ENCODE data around the gene ARHGEF2.

The ARHGEF2 gene

GRCh38 chr1:155909894-155910293 is 68.5 kb downstream of the ARHGEF2 start:
- Histone ChIP-seq H3K4me1 (ENCODE audit: control insufficient read depth, insufficient read depth, low read length) (peaks cover 23% of the 10 kb centered on the region), H3K9ac (ENCODE audit: low read length) (peak overlapping the region; percentile 39), H3K27me3 (ENCODE audit: control insufficient read depth, insufficient read depth, low read length) (no peaks in the 10 kb centered on the region), H3K9me3 (ENCODE audit: control insufficient read depth, low read length) (no peaks in the 10 kb centered on the region), H3K4me3 (ENCODE audit: low read length) (no peak overlapping the region), H3K36me3 (ENCODE audit: control insufficient read depth, insufficient read depth, low read length) (no peaks in the 10 kb centered on the region)

GRCh38 chr1:155904261-155904660 is 74.1 kb downstream of the ARHGEF2 start:
- no peak overlapping the region for H3K9ac ChIP-seq (ENCODE audit: low read length)
- H3K9me3 ChIP-seq (ENCODE audit: control insufficient read depth, low read length) = no peaks in the 10 kb centered on the region
- no peak overlapping the region for H3K4me3 ChIP-seq (ENCODE audit: low read length)
- no peaks in the 10 kb centered on the region for H3K36me3 ChIP-seq (ENCODE audit: control insufficient read depth, insufficient read depth, low read length)
- no peaks in the 10 kb centered on the region for H3K27me3 ChIP-seq (ENCODE audit: control insufficient read depth, insufficient read depth, low read length)
- peaks cover under 1% of the 10 kb centered on the region for H3K4me1 ChIP-seq (ENCODE audit: control insufficient read depth, insufficient read depth, low read length)

- Histone ChIP-seq H3K27me3 (ENCODE audit: control insufficient read depth, insufficient read depth, low read length) (no peaks in the 10 kb centered on the region), H3K9me3 (ENCODE audit: control insufficient read depth, low read length) (no peaks in the 10 kb centered on the region), H3K4me1 (ENCODE audit: control insufficient read depth, insufficient read depth, low read length) (no peaks in the 10 kb centered on the region), H3K4me3 (ENCODE audit: low read length) (no peak overlapping the region), H3K36me3 (ENCODE audit: control insufficient read depth, insufficient read depth, low read length) (no peaks in the 10 kb centered on the region), H3K9ac (ENCODE audit: low read length) (no peak overlapping the region)
These were observed 78.2 kb downstream of the ARHGEF2 start for GRCh38 chr1:155900161-155900560.

GRCh38 chr1:155899683-155900082 is 78.7 kb downstream of the ARHGEF2 start:
- Histone ChIP-seq H3K36me3 (ENCODE audit: control insufficient read depth, insufficient read depth, low read length) (no peaks in the 10 kb centered on the region), H3K4me3 (ENCODE audit: low read length) (no peak overlapping the region), H3K9me3 (ENCODE audit: control insufficient read depth, low read length) (no peaks in the 10 kb centered on the region), H3K9ac (ENCODE audit: low read length) (no peak overlapping the region), H3K4me1 (ENCODE audit: control insufficient read depth, insufficient read depth, low read length) (no peaks in the 10 kb centered on the region), H3K27me3 (ENCODE audit: control insufficient read depth, insufficient read depth, low read length) (no peaks in the 10 kb centered on the region)

- H3K4me3 ChIP-seq (ENCODE audit: low read length) = no peak overlapping the region
- H3K9ac ChIP-seq (ENCODE audit: low read length) = no peak overlapping the region
- H3K4me1 ChIP-seq (ENCODE audit: control insufficient read depth, insufficient read depth, low read length) = no peaks in the 10 kb centered on the region
These were observed 79.5 kb downstream of the ARHGEF2 start for GRCh38 chr1:155898888-155899287.

GRCh38 chr1:155897746-155898145 is 80.6 kb downstream of the ARHGEF2 start:
- Histone ChIP-seq H3K36me3 (ENCODE audit: control insufficient read depth, insufficient read depth, low read length) (no peaks in the 10 kb centered on the region), H3K27me3 (ENCODE audit: control insufficient read depth, insufficient read depth, low read length) (no peaks in the 10 kb centered on the region), H3K9ac (ENCODE audit: low read length) (no peak overlapping the region), H3K9me3 (ENCODE audit: control insufficient read depth, low read length) (no peaks in the 10 kb centered on the region), H3K4me3 (ENCODE audit: low read length) (no peak overlapping the region), H3K4me1 (ENCODE audit: control insufficient read depth, insufficient read depth, low read length) (no peaks in the 10 kb centered on the region)

More at GRCh38 chr1:155898888-155899287, 79.5 kb downstream of the ARHGEF2 start:
- H3K9me3 ChIP-seq (ENCODE audit: control insufficient read depth, low read length) = no peaks in the 10 kb centered on the region
- H3K27me3 ChIP-seq (ENCODE audit: control insufficient read depth, insufficient read depth, low read length) = no peaks in the 10 kb centered on the region
- no peaks in the 10 kb centered on the region for H3K36me3 ChIP-seq (ENCODE audit: control insufficient read depth, insufficient read depth, low read length)

All from mucosa of stomach (tissue), 1 donor.